IMR-90 (cell line): ENCODE results near the gene NNAT.
"Not testable (repeated sequence)": the region's sequence is repeated elsewhere in the genome, so short reads cannot be mapped to it uniquely, and the experiment has no call there.

Source experiments
- CEBPB ChIP-seq: IDR thresholded peaks from 2 replicates; pipeline ENCODE4 v1.6.1; 2012; ENCODE audit warnings: low read depth, low read length, improper control_type of control experiment
- CHD1 ChIP-seq: IDR thresholded peaks from 2 replicates; pipeline ENCODE4 v1.6.1; 2012; ENCODE audit warnings: low read depth, low read length, improper control_type of control experiment
- FOS ChIP-seq: fragments of 150-350 bp; IDR thresholded peaks from 2 replicates; pipeline ENCODE4 v1.6.1; 2016; ENCODE audit warnings: low read depth, low read length
- NFE2L2 ChIP-seq: fragments of 150-350 bp; IDR thresholded peaks from 2 replicates; pipeline ENCODE4 v1.6.1; 2016; ENCODE audit warnings: low read depth, mild to moderate bottlenecking, low read length
- RAD21 ChIP-seq: IDR thresholded peaks from 2 replicates; pipeline ENCODE4 v1.6.1; 2012; ENCODE audit warnings: low read length, improper control_type of control experiment
- TF ChIP-seq, protein P1 (sequence below): conservative IDR thresholded peaks from 2 replicates; pipeline ENCODE4 v1.5.1; 2012; ENCODE audit warnings: mild to moderate bottlenecking, low read depth, low read length, improper control_type of control experiment
- TF ChIP-seq, protein P2 (sequence below): fragments of 150-350 bp; IDR thresholded peaks from 2 replicates; pipeline ENCODE4 v1.6.1; 2017; ENCODE audit warnings: mild to moderate bottlenecking, antibody characterized with exemption, low read length, low read depth

DNA sequence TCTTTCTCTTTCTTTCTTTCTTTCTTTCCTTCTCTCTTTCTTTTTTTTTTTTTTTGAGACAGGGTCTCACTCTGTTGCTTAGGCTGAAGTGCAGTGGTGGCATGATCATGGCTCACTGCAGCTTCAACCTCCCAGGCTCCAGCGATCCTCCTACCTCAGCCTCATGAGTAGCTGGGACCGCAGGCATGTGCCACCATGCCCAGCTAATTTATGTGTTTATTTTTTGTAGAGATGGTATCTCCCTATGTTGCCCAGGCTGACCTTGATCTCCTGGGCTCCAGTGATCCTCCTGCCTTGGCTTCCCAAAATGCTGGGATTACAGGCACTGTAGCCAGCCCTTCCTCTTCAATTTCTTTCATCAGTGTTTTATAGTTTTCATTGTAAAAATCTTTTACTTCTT is 30.6 kb downstream of the NNAT start:
- TF ChIP-seq, protein P1, sequence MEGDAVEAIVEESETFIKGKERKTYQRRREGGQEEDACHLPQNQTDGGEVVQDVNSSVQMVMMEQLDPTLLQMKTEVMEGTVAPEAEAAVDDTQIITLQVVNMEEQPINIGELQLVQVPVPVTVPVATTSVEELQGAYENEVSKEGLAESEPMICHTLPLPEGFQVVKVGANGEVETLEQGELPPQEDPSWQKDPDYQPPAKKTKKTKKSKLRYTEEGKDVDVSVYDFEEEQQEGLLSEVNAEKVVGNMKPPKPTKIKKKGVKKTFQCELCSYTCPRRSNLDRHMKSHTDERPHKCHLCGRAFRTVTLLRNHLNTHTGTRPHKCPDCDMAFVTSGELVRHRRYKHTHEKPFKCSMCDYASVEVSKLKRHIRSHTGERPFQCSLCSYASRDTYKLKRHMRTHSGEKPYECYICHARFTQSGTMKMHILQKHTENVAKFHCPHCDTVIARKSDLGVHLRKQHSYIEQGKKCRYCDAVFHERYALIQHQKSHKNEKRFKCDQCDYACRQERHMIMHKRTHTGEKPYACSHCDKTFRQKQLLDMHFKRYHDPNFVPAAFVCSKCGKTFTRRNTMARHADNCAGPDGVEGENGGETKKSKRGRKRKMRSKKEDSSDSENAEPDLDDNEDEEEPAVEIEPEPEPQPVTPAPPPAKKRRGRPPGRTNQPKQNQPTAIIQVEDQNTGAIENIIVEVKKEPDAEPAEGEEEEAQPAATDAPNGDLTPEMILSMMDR = not testable (repeated sequence)
- TF ChIP-seq CHD1, NFE2L2, RAD21, FOS, CEBPB: not testable (repeated sequence)
- TF ChIP-seq, protein P2, sequence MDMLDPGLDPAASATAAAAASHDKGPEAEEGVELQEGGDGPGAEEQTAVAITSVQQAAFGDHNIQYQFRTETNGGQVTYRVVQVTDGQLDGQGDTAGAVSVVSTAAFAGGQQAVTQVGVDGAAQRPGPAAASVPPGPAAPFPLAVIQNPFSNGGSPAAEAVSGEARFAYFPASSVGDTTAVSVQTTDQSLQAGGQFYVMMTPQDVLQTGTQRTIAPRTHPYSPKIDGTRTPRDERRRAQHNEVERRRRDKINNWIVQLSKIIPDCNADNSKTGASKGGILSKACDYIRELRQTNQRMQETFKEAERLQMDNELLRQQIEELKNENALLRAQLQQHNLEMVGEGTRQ = not testable (repeated sequence)
